HEK293 (cell line): ENCODE data around the gene KIAA1671.

Experiments used
- CTCF ChIA-PET: fragments of 350-600 bp; formaldehyde crosslinking; extraction: SDS; loops from one replicate; lab custom pipeline; 2021; ENCODE audit warnings: antibody characterized with exemption; lab: Yijun Ruan, JAX
- POLR2A ChIA-PET: fragments of 300-600 bp; formaldehyde crosslinking; extraction: SDS; loops from one replicate; lab custom pipeline; 2020; ENCODE audit warnings: antibody characterized with exemption, inconsistent platforms; lab: Yijun Ruan, JAX
- H3K27ac ChIP-seq: fragments of 200-500 bp; sonication (Bioruptor generic); 2 replicates; pipeline ENCODE4 v1.5.1; 2014; ENCODE audit warnings: low read depth, low read length, control low read depth, inconsistent platforms; ENCODE audit errors: extremely low read depth
- H3K36me3 ChIP-seq, 2 experiments: fragments of 200-500 bp in 1 of 2; sonication (Bioruptor generic) in 1 of 2; 1 replicate in 1 of 2; 2 replicates in 1 of 2; pipeline ENCODE4 v1.5.1; 2014 to 2017; ENCODE audit warnings: inconsistent platforms in 2 of 2, low read length in 2 of 2; ENCODE audit not compliant: control insufficient read depth in 2 of 2, insufficient read depth in 1 of 2
- H3K4me1 ChIP-seq: fragments of 200-500 bp; sonication (Bioruptor generic); 2 replicates; pipeline ENCODE4 v1.5.1; 2014; ENCODE audit warnings: mild to moderate bottlenecking, low read length, inconsistent platforms; ENCODE audit not compliant: control insufficient read depth, insufficient read depth
- H3K4me3 ChIP-seq: 2 replicates; pipeline ENCODE4 v1.5.1; 2011; ENCODE audit warnings: low read depth, mild to moderate bottlenecking, control low read depth, low read length, moderate library complexity
- H3K9me3 ChIP-seq: fragments of 200-500 bp; sonication (Bioruptor generic); 2 replicates; pipeline ENCODE4 v1.5.1; 2014; ENCODE audit warnings: low read depth, low read length, inconsistent platforms; ENCODE audit not compliant: control insufficient read depth, insufficient read depth
- FEZF1 ChIP-seq: fragments of 450-650 bp; formaldehyde crosslinking; IDR thresholded peaks from 2 replicates; pipeline ENCODE4 v1.5.1; 2016; ENCODE audit warnings: missing biosample characterization, missing genetic modification characterization
- GLIS1 ChIP-seq: fragments of 450-650 bp; formaldehyde crosslinking; IDR thresholded peaks from 2 replicates; pipeline ENCODE4 v1.5.1; 2016; ENCODE audit warnings: missing biosample characterization, missing genetic modification characterization
- GLIS2 ChIP-seq: fragments of 450-650 bp; formaldehyde crosslinking; IDR thresholded peaks from 2 replicates; pipeline ENCODE4 v1.5.1; 2016; ENCODE audit warnings: missing biosample characterization, missing genetic modification characterization
- HIC1 ChIP-seq: fragments of 450-650 bp; formaldehyde crosslinking; IDR thresholded peaks from 2 replicates; pipeline ENCODE4 v1.5.1; 2016; ENCODE audit warnings: missing biosample characterization, missing genetic modification characterization
- HOXD13 ChIP-seq: sonication (generic); formaldehyde crosslinking; IDR thresholded peaks from 2 replicates; pipeline ENCODE4 v1.8.0; 2022; ENCODE audit warnings: missing genetic modification reagents, borderline replicate concordance
- IKZF3 ChIP-seq: fragments of 450-650 bp; IDR thresholded peaks from 2 replicates; pipeline ENCODE4 v1.5.0; 2018; ENCODE audit warnings: missing biosample characterization, mild to moderate bottlenecking, missing genetic modification characterization, moderate library complexity
- KLF1 ChIP-seq: fragments of 450-650 bp; formaldehyde crosslinking; IDR thresholded peaks from 2 replicates; pipeline ENCODE4 v1.5.1; 2016; ENCODE audit warnings: missing biosample characterization, missing genetic modification characterization
- PRDM6 ChIP-seq: fragments of 450-650 bp; formaldehyde crosslinking; IDR thresholded peaks from 2 replicates; pipeline ENCODE4 v1.5.1; 2017; ENCODE audit warnings: missing biosample characterization, missing genetic modification characterization
- SP7 ChIP-seq: fragments of 450-650 bp; formaldehyde crosslinking; IDR thresholded peaks from 2 replicates; pipeline ENCODE4 v1.5.1; 2016; ENCODE audit warnings: missing biosample characterization, missing genetic modification characterization
- TRIM28 ChIP-seq: IDR thresholded peaks from 2 replicates; pipeline ENCODE4 v1.6.1; 2011; ENCODE audit warnings: low read length, control low read depth, borderline replicate concordance
- WT1 ChIP-seq: fragments of 450-650 bp; formaldehyde crosslinking; IDR thresholded peaks from 2 replicates; pipeline ENCODE4 v1.5.1; 2016; ENCODE audit warnings: missing biosample characterization, missing genetic modification characterization
- ZBTB20 ChIP-seq: fragments of 450-650 bp; formaldehyde crosslinking; IDR thresholded peaks from 2 replicates; pipeline ENCODE4 v1.5.1; 2016; ENCODE audit warnings: missing biosample characterization, missing genetic modification characterization
- ZEB2 ChIP-seq: fragments of 450-650 bp; formaldehyde crosslinking; IDR thresholded peaks from 2 replicates; pipeline ENCODE4 v1.5.1; 2016; ENCODE audit warnings: missing biosample characterization, missing genetic modification characterization
- ZFP3 ChIP-seq: fragments of 450-650 bp; formaldehyde crosslinking; IDR thresholded peaks from 2 replicates; pipeline ENCODE4 v1.5.1; 2016; ENCODE audit warnings: low read depth, missing biosample characterization, missing genetic modification characterization
- ZIC2 ChIP-seq: fragments of 450-650 bp; formaldehyde crosslinking; IDR thresholded peaks from 2 replicates; pipeline ENCODE4 v1.5.1; 2016; ENCODE audit warnings: missing biosample characterization, missing genetic modification characterization
- ZNF121 ChIP-seq: fragments of 450-650 bp; formaldehyde crosslinking; IDR thresholded peaks from 2 replicates; pipeline ENCODE4 v1.5.1; 2016; ENCODE audit warnings: missing biosample characterization, missing genetic modification characterization
- ZNF26 ChIP-seq: fragments of 450-650 bp; formaldehyde crosslinking; IDR thresholded peaks from 2 replicates; pipeline ENCODE4 v1.5.1; 2016; ENCODE audit warnings: missing biosample characterization, missing genetic modification characterization
- ZNF341 ChIP-seq: fragments of 450-650 bp; formaldehyde crosslinking; IDR thresholded peaks from 2 replicates; pipeline ENCODE4; 2016; ENCODE audit warnings: low read depth, missing biosample characterization, missing genetic modification characterization
- ZNF398 ChIP-seq: fragments of 450-650 bp; formaldehyde crosslinking; IDR thresholded peaks from 2 replicates; pipeline ENCODE4 v1.5.1; 2017; ENCODE audit warnings: missing biosample characterization, missing genetic modification characterization
- ZNF423 ChIP-seq: fragments of 450-650 bp; formaldehyde crosslinking; IDR thresholded peaks from 2 replicates; pipeline ENCODE4 v1.5.1; 2016; ENCODE audit warnings: missing biosample characterization, missing genetic modification characterization
- ZNF521 ChIP-seq: fragments of 450-650 bp; formaldehyde crosslinking; IDR thresholded peaks from 2 replicates; pipeline ENCODE4 v1.5.1; 2017; ENCODE audit warnings: missing biosample characterization, mild to moderate bottlenecking, missing genetic modification characterization
- ZNF600 ChIP-seq: fragments of 450-650 bp; formaldehyde crosslinking; IDR thresholded peaks from 2 replicates; pipeline ENCODE4 v1.5.1; 2016; ENCODE audit warnings: missing biosample characterization, missing genetic modification characterization
- ZNF747 ChIP-seq: fragments of 450-650 bp; formaldehyde crosslinking; IDR thresholded peaks from 2 replicates; pipeline ENCODE4 v1.5.1; 2016; ENCODE audit warnings: missing biosample characterization, missing genetic modification characterization
- ZXDB ChIP-seq: fragments of 450-650 bp; formaldehyde crosslinking; IDR thresholded peaks from 2 replicates; pipeline ENCODE4 v1.5.1; 2016; ENCODE audit warnings: missing biosample characterization, missing genetic modification characterization

Gene KIAA1671

GRCh38 chr22:25012741-25013143 lies 60.2 kb downstream of the KIAA1671 start:
- POLR2A ChIA-PET: no interaction called here
- H3K4me3 ChIP-seq: no peak overlapping the region
- CTCF ChIA-PET: interaction anchor here (0.6 to 2.4 kb wide), 5 partner anchors 18 to 241 kb away, joined by 3 to 12 read pairs (median 4); no protein-coding TSS in a partner anchor
- peak; percentile 14; the same call in 1 of the 2 replicates for TF ChIP-seq GLIS1
- no peak for TF ChIP-seq PRDM6 (tag by site-specific recombination)
- no peak for TF ChIP-seq ZNF747 (tag by site-specific recombination)
- TF ChIP-seq, all 188 proteins: peak for 1
- Histone ChIP-seq H3K9me3 (no peaks in the 10 kb centered on the region), H3K27ac (no peak overlapping the region), H3K4me1 (peaks cover 11% of the 10 kb centered on the region), H3K36me3 (no peaks in the 10 kb centered on the region)

- no peak overlapping the region for H3K27ac ChIP-seq
- TF ChIP-seq ZXDB (tag by site-specific recombination): no peak
- peak; percentile 66 for TF ChIP-seq ZNF423 (tag by site-specific recombination)
- peak; percentile 87 for TF ChIP-seq GLIS1
- 0 out of 2 replicates have a peak, but pooled peaks have one; percentile 29 for TF ChIP-seq HOXD13 (CRISPR knock-in tag)
- peak; percentile 31; the same call in 1 of the 2 replicates for TF ChIP-seq ZBTB20 (tag by site-specific recombination)
- peak; percentile 68; the same call in 1 of the 2 replicates for TF ChIP-seq TRIM28
- peak; percentile 76 for TF ChIP-seq KLF1
- no peak for TF ChIP-seq ZFP3
- no peak for TF ChIP-seq ZNF26 (tag by site-specific recombination)
- TF ChIP-seq ZEB2 (tag by site-specific recombination): 0 out of 2 replicates have a peak, but pooled peaks have one; percentile 22
- TF ChIP-seq ZNF341 (tag by site-specific recombination): peak; percentile 90
- TF ChIP-seq IKZF3 (tag by site-specific recombination): peak; percentile 55; the same call in 1 of the 2 replicates
- 0 out of 2 replicates have a peak, but pooled peaks have one; percentile 21 for TF ChIP-seq ZNF121 (tag by site-specific recombination)
- TF ChIP-seq ZIC2 (tag by site-specific recombination): peak; percentile 66
- no peak for TF ChIP-seq HIC1 (tag by site-specific recombination)
- peak; percentile 76 for TF ChIP-seq ZNF398 (tag by site-specific recombination)
- 0 out of 2 replicates have a peak, but pooled peaks have one; percentile 9 for TF ChIP-seq GLIS2 (tag by site-specific recombination)
- TF ChIP-seq FEZF1 (tag by site-specific recombination): peak; percentile 41; the same call in 1 of the 2 replicates
- peak; percentile 63 for TF ChIP-seq SP7
- no peak for TF ChIP-seq ZNF521 (tag by site-specific recombination)
- peak; percentile 51; the same call in 1 of the 2 replicates for TF ChIP-seq WT1 (tag by site-specific recombination)
- TF ChIP-seq PRDM6 (tag by site-specific recombination): peak; percentile 79
- TF ChIP-seq ZNF600 (tag by site-specific recombination): 0 out of 2 replicates have a peak, but pooled peaks have one; percentile 15
- ChIA-PET POLR2A (no interaction called here), CTCF (interaction anchor here (0.5 to 2.4 kb wide), 10 partner anchors 9 to 246 kb away, joined by 3 to 12 read pairs (median 4); no protein-coding TSS in a partner anchor)
- peaks cover 11% of the 10 kb centered on the region for H3K4me1 ChIP-seq
- H3K9me3 ChIP-seq: no peaks in the 10 kb centered on the region
- H3K4me3 ChIP-seq: no peak overlapping the region
- no peaks in the 10 kb centered on the region for H3K36me3 ChIP-seq
These were observed 61.1 kb downstream of the KIAA1671 start for GRCh38 chr22:25013607-25014006.
